Brain pericyte (primary cell): ENCODE data around the gene NLN.

Source experiments
- DNase-seq: peaks from one replicate; pipeline ENCODE4 v3.0.0-alpha.2; 2012; ENCODE audit warnings: low read depth, low spot score

NLN gene

GRCh38 chr5:65808818-65809217 is 86.8 kb downstream of the NLN start:
- DNase-seq = no peak

GRCh38 chr5:65809817-65810531 is 88.0 kb downstream of the NLN start:
- DNase-seq = no peak

- DNase-seq = no peak
Measured at GRCh38 chr5:65811004-65811403, 89.0 kb downstream of the NLN start.

GRCh38 chr5:65811885-65812284 is 89.9 kb downstream of the NLN start:
- DNase-seq = no peak

GRCh38 chr5:65812648-65813047 is 90.6 kb downstream of the NLN start:
- DNase-seq = no peak

- no peak for DNase-seq
Measured at GRCh38 chr5:65813174-65813573, 91.2 kb downstream of the NLN start.

- DNase-seq = no peak
Measured at GRCh38 chr5:65815161-65815560, 93.2 kb downstream of the NLN start.

GRCh38 chr5:65816729-65817128 is 94.7 kb downstream of the NLN start:
- no peak for DNase-seq

GRCh38 chr5:65817931-65818330 is 95.9 kb downstream of the NLN start:
- no peak for DNase-seq

GRCh38 chr5:65818592-65818991 is 96.6 kb downstream of the NLN start:
- no peak for DNase-seq

- no peak for DNase-seq
Measured at GRCh38 chr5:65819215-65819904, 97.4 kb downstream of the NLN start.

- DNase-seq = no peak
Measured at GRCh38 chr5:65819905-65820240, 97.9 kb downstream of the NLN start.

- no peak for DNase-seq
Measured at GRCh38 chr5:65820373-65820772, 98.4 kb downstream of the NLN start.

- no peak for DNase-seq
Measured at GRCh38 chr5:65821966-65822365, 100.0 kb downstream of the NLN start.

GRCh38 chr5:65822710-65823109 is 100.7 kb downstream of the NLN start:
- no peak for DNase-seq

GRCh38 chr5:65823204-65823603 is 101.2 kb downstream of the NLN start:
- DNase-seq = no peak

- DNase-seq = no peak
Measured at GRCh38 chr5:65823845-65824445, 101.9 kb downstream of the NLN start.

GRCh38 chr5:65825408-65826328 is 103.7 kb downstream of the NLN start:
- DNase-seq = no peak

GRCh38 chr5:65828022-65828896 is 106.3 kb downstream of the NLN start:
- DNase-seq = no peak

- no peak for DNase-seq
Measured at GRCh38 chr5:65830856-65831255, 108.9 kb downstream of the NLN start.

GRCh38 chr5:65831276-65831675 is 109.3 kb downstream of the NLN start:
- DNase-seq = no peak
